Inflammatory macrophage treated with lipopolysaccharide for 4 hours (primary cell): Measurements from ENCODE around the gene UPF2.
"Not testable (repeated sequence)": the region's sequence is repeated elsewhere in the genome, so short reads cannot be mapped to it uniquely, and the experiment has no call there.

Source experiments
- DNase-seq: peaks from one replicate; pipeline ENCODE4 v3.0.0-alpha.2; 2020

Gene UPF2, protein sequence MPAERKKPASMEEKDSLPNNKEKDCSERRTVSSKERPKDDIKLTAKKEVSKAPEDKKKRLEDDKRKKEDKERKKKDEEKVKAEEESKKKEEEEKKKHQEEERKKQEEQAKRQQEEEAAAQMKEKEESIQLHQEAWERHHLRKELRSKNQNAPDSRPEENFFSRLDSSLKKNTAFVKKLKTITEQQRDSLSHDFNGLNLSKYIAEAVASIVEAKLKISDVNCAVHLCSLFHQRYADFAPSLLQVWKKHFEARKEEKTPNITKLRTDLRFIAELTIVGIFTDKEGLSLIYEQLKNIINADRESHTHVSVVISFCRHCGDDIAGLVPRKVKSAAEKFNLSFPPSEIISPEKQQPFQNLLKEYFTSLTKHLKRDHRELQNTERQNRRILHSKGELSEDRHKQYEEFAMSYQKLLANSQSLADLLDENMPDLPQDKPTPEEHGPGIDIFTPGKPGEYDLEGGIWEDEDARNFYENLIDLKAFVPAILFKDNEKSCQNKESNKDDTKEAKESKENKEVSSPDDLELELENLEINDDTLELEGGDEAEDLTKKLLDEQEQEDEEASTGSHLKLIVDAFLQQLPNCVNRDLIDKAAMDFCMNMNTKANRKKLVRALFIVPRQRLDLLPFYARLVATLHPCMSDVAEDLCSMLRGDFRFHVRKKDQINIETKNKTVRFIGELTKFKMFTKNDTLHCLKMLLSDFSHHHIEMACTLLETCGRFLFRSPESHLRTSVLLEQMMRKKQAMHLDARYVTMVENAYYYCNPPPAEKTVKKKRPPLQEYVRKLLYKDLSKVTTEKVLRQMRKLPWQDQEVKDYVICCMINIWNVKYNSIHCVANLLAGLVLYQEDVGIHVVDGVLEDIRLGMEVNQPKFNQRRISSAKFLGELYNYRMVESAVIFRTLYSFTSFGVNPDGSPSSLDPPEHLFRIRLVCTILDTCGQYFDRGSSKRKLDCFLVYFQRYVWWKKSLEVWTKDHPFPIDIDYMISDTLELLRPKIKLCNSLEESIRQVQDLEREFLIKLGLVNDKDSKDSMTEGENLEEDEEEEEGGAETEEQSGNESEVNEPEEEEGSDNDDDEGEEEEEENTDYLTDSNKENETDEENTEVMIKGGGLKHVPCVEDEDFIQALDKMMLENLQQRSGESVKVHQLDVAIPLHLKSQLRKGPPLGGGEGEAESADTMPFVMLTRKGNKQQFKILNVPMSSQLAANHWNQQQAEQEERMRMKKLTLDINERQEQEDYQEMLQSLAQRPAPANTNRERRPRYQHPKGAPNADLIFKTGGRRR

DNA sequence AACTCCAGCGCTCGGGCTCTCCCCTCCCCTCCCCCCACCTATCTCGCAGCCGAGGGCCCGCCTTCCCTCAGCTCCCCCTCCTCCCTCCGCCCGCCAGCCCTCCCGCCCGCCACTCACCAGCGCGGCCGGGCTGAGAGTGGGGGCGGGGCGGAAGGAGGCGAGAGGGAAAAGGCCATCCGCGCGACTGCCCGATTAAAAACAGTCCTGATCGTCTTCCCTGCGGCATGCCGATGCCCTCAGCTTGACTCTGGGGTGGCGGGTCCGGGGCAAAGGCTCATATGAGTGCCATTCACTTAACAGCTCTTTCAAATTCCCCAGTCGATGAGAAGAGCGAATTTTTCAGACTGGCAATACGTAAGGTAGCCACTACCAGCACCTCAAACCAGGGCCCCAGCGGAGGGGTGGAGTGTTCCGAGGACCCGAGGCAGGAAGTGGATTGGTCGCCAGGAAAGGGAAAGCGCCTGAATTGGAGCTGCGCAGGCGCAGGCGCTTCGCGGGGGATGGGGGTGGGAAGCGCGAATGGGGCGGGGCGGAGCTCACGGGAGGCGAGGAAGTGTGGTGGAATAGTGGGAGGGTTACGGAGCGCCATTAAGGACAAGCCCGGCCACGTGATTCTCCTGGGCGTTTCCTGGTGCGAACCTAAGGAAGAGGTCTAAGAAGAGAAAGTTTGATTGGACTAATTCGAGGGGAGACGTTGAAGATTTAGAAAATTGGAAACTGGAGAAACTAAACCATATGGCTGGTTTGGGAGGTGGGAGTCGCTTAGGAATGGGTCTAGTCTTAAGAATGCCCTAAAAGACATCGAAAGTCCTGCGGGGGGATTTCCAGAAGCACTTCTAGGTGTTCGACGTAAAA lies at the start of gene UPF2:
Gene UPF2, minus strand, starts transcription at position 13 of the 855 bp plus-strand sequence. CDS start 7,386 bp downstream, outside the sequence.
- DNase-seq, result peak; percentile 99

DNA sequence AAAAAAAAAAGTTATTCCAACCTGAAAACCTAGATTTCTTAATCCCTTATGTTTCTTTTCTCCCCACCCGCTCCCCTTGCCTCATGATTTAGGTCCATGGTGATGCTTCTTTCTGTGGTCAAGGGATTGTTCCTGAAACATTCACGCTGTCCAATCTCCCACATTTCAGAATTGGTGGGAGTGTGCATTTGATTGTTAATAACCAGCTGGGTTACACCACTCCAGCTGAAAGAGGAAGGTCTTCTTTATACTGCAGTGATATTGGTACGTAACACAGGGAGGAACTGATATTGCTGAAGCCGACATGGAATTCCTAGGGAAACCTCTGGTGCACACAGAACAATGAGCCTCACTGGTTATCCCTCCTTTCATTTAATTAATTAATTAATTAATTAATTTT lies 48.8 kb upstream of the UPF2 start:
- DNase-seq, result peak; percentile 64

DNA sequence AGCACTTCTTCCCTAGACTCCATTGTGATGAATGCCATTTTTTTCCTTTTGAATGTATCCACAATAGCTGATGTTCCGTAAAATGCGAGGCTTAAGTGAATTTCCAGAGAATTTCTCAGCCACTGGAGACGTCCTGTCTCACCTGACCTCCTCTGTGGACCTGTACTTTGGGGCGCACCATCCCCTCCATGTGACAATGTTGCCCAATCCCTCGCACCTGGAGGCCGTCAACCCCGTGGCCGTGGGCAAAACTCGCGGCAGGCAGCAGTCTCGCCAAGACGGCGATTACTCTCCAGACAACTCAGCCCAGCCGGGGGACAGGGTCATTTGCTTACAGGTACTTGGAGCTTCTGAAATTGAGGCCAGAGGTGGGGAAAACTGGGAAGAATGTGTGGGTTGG lies 46.3 kb upstream of the UPF2 start:
- DNase-seq, result no peak

DNA sequence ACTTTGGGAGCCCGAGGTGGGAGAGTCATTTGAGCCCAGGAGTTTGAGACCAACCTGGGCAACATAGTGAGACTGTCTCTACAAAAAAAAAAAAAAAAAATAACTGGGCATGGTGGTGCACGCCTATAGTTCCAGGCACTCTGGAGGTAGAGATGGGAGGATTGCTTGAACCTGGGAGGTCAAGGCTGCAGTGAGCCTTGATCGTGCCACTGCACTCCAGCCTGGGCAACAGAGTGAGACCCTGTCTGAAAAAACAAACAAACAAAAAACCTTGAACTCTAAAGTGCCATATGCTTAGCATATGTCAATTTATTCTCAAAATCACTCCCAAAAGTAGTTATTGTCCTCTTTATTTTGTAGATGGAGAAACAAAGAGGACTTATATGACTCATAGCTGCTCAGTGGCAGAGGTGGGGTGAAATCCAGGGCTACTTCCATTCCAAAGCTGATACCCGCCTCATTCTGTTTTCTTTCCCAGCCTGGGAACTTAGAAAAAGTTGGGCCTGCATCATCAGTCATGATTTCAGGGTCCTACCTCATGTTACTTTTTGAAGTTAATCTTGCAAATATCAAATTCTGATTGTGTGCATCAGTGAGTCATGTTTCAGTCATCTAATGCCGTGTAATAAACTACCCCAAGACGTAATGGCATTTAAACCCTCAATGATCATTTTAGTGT lies 39.4 kb upstream of the UPF2 start:
- DNase-seq, result no peak

DNA sequence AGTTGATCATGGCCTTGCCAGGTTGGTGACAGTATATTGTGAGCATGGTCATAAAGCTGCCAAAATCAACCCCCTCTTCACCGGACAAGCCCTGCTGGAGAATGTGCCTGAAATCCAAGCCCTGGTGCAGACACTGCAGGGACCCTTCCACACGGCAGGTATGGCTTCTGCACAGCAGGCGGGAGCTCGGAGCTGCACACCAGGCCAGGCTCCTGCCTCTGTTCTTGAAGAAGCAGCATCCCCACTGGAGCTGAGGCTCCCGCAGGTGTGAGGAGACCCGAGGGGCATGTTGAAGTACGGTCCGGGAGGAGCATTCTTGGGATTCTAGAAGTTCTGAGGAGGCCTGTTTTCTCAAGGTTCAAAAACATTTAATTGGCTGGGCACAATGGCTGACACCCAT lies 38.9 kb upstream of the UPF2 start:
- DNase-seq, result no peak

DNA sequence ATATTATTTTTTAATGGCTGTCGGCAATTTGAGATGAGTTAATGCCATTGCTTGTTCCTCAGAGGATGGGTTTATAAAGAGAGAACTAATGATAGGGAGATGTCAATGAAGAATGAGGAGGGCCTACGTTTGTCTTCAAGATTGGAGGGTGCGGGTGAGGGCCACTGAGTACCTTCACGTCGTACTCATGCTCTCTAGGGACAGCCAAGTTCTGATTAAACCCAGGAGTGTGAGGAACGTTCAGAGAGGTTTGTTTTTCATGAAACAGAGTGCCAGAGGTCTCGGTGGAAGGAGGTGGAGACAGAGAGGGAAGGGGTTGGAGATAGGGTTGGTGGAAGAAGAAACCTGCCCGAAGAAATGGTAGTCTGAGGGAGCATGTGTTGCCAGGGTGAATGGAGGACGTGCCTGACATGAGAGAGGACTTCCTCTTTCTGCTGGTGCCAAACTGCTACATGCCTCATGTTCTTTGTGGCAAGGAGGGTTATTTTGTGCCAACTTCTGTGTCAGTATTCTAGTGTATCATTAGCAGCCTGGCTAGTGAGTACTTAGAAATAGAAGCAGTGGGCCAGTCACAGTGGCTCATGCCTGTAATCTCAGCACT lies 35.1 kb upstream of the UPF2 start:
- no peak for DNase-seq

DNA sequence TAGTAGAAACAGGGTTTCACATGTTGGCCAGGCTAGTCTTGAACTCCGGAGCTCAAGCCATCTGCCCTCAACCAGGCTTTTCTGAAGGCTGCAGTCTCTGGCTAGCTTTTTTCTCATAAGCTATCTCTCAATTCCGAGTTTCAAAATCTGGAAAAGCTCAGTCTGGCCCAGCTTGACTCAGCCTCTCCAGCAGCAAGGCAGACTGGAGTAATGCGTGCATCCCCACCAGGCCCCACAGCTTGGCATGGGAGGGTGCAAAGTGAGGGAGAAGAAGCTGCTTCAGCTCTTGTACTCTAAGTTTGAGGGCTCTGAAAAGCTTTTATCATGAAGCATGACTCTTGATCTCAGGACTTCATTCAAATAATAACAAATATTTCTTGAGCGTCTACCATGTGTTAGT lies 30.9 kb upstream of the UPF2 start:
- DNase-seq, result no peak

DNA sequence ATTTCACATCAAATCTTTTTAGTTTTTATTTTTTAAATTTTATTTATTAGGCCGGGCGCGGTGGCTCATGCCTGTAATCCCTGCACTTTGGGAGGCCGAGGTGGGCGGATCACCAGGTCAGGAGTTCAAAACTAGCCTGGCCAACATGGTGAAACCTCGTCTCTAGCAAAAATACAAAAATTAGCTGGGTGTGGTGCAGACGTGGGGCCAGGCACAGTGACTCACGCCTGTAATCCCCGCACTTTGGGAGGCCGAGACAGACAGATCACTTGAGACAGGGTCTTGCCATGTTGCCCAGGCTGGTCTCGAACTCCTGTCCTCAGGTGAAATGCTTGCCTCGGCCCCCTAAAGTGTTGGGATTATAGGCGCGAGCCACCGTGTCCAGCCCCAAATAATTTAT lies 28.8 kb upstream of the UPF2 start:
- not testable (repeated sequence) for DNase-seq

DNA sequence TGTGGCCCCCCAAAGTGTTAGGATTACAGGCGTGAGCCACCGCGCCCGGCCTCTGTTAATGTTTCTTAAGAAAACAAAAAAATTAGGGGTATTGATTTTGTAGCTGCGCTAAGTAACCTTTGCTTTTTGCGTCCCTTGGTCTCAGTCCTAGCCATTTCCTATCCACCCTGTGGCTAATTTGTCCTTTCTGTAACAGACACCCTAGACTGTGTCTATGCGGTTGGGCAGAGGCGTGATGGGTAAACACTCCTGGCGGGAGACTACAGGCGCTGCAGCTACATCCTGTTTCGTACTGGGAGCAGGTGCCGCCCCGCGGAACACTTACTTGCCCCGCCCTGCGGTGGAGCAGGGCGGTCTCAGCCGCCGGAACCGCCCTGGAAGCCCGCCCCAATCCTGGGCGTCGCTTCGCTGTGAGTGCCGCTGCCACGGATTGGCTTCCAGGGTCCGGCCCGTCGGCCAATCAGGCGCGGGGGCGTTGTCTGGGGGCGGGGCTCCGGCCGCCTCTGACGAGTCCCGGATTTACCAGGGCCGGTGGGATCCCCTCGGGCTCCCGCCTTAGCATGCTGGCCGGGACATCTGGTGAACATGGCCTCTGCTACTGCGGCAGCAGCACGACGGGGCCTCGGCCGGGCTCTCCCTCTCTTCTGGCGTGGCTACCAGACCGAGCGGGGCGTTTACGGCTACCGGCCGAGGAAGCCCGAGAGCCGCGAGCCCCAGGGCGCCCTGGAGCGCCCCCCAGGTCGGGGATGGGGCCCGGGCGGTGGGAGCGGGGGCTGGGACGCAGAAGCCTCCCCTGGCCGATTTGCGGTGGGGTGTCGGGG lies 26.1 kb upstream of the UPF2 start, which contains the start of gene DHTKD1:
Gene DHTKD1, plus strand, starts transcription at position 506 of the 821 bp plus-strand sequence. Its CDS starts 80 bp downstream, at position 586.
- peak; percentile 99 for DNase-seq

DNA sequence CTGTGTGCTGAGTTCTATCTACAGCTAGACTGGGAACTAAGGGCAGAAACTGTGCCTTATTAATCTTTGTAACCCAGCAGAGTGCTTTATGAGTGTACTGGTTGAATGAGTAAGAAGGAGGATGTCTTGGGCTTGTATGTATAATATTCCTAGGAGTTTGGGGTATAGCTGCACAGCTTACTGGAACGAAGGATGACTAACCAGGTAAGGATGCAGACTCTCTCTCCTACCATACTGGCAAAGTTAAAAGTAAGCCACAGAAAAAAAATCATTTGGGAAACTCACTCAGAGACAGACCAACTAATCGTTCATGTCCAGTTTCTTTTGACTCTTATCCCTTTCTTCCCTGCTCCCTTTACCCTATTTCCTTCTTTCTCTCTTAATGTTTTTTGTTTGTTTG lies 24.7 kb upstream of the UPF2 start:
- DNase-seq, result no peak

DNA sequence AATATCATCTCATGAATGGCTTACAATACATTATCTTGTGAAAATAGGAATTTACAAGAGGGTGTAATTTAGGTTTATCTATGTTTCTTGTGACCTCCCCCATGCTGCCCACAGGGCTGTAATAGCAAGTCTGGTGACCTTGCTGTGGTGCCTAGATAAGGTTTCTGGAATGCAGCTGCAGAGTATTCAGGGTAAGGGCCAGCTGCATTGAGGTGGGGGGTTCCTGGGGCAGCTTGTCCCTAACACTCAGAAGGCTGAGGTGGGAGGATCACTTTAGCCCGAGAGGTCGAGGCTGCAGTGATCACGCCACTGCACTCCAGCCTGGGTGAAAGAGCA lies 20.8 kb upstream of the UPF2 start:
- DNase-seq, result no peak

DNA sequence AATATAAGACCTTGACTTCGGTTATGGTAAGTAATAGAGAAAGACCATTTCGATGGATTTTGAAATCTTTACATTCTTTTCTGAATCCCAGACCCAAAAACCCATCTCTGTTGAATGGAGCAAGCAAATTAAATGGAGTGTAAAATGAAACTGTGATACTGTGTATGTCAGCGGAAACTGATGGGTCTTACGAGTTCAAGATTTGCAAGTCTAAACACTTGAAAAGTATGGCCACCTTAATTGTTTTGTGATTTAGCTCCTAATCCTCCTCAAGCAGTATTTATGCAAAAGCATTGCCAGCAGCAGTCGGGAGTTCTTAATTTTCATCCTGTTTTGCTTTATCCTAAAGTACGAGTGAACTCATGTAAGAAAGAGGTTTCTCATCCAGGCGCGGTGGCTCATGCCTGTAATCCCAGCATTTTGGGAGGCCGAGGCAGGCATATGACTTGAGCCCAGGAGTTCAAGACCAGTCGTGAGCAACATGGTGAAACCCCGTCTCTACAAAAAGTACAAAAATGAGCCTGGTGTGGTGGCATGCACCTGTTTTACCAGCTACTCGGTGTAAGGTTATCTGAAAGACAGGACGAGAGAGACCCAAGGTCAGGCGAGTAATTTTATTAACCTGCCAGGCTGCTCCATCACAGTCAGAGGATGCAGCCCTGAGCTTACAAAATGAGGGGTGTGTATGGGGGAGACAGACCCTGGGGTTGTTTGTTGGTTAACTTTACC lies 20.3 kb upstream of the UPF2 start:
- no peak for DNase-seq

DNA sequence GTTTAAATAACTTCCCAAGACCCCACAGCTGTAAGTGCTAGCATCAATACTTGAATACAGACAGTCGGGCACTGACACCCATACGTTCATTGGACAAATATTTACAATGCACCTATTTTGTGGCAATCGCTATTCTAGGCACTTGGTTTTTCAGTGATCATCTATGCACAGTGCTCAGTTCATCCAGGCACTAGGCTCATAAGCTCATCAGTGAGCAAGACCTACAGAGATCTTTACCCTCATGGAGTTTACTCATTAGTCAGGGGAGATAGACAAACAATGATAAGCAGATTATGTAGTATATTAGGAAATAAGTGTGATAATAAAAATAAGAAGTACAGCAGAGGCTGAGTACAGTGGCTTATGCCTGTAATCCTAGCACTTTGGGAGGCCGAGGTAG lies 18.5 kb upstream of the UPF2 start:
- no peak for DNase-seq

DNA sequence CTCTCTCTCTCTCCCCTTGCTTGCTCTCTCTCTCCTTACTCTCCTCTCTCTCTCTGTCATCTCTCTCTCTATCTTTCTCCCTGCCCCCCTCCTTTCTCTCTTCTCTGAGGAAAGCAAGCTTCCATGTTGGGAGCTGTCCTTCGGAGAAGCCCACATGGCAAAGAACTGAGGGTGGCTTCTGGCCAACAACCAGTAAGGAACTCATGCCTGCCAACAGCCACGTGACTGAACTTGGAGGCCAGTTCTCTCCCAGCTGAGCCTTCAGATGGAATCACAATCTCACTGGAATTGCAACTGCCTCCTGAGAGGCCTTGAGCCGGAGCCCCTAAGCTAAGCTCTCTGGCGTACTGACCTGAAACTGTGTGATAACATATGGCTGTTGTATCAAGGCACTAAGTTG lies 14.1 kb upstream of the UPF2 start:
- no peak for DNase-seq

DNA sequence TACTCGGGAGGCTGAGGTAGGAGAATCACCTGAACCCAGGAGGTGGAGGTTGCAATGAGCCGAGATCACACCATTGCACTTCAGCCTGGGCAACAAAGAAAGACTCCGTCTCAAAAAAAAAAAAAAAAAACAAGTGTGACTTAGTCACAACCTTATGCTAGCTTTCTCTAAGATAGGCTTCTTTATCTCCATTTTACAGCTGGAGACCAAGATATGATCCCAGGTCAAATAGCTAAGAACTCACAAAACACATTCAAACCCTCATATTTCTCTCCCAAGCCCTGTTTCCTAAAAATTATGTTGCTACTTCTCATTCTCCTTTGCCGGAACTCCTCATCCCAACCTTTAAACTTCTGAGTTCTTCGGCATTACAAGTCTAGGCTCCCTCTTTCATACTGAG lies 13.1 kb upstream of the UPF2 start:
- DNase-seq, result no peak

DNA sequence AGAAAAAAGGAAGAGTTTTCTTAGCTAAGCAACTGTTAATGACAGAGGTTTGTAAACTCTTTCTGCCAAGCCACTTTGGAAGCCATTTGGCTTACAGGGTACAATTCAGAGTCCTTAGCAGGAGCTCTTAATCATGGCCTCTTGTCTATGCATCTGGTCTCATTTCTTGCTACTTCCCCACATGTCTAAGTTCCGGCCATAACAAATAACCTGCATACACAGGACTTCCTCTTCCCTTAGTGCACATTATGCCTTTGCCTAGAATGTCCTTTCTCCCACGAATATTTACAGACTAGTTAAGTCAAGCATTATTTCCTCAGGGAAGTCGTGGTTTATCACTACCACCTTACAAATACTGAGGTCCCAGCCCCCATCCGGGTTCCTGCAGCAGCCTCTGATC lies 8.6 kb upstream of the UPF2 start:
- DNase-seq, result peak; percentile 57

DNA sequence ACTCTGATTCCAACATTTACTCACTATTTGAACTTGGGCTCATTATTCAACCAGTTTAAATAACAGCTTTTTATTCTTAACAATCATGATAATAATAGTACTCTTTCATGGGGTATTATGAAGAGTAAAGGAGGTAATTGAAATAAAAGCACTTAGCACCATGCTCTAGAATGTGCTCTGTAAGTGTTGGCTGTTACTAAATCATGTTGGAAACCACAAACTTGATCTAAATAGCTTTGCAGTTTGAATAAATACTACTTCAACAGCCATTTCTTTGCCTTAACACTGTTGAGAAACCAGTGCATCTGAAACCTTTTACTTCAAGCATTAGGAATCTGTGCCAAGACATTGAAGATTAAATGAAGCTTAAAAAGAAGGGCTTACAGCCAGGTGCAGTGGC lies 7.9 kb upstream of the UPF2 start:
- no peak for DNase-seq

DNA sequence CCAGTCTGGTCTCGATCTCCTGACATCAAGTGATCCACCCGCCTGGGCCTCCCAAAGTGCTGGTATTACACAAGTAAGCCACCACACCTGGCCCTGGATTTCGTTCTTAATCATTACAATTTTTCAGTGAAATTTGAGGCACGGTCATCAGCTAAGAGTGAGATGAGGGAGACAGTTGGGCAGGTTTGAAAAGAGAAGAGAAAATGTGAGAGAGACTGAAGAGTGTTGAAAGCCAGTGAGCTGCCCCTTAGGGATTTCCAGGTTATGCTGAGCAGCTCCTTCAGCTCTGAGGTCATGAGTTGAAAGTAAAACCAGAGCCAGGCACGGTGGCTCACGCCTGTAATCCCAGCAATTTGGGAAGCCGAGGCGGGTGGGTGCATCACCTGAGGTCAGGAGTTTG lies 5.9 kb upstream of the UPF2 start:
- DNase-seq, result no peak

DNA sequence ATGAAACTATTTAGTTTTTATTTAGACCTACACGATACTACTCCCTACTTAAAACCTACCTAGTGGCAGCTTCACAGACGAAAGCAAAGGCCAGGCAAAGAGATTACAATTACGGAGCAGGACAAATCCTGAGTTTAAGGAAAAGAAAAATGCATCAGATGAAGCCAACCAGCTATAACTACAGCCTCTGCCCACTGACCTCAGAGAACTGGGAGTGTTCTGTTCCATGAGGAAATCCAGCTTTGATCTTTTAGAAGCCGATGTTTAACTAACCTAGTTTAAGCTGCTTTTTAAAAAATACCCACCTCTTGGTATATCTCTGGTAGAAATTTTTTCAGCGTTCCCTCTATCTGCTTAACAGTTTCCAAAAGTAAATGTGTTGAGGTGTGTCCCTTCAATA lies 3.0 kb upstream of the UPF2 start:
- DNase-seq, result no peak

DNA sequence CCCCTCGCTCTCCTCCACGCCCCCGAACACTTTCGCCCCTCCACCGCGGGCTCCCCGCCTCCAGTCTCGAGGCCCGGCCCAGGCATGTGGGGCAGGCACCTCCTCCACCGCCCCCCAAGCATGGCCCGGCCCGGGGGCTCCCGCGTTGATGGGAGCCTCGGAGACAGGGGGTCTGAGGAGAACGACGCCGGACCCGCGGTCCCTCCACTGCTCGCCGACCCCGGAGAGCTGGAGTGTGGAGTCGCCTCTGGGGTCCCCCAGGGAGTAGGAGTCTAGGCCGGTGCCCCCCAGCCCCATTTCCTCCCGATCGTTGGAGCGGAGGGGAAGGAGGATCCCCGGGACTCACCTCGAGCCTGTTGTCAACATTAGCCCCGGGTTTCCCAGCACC lies 206 bp downstream of the UPF2 start:
- peak; percentile 8 for DNase-seq
